Liver (tissue), 9 donors: ENCODE measurements around the gene CELF4. TPM values are rescaled to one million over a fixed set of nuclear protein-coding genes. Genes with fewer than 3 reads are reported as not detected.

Experiments
- DNase-seq: peaks from one replicate; pipeline ENCODE4 v3.0.0-alpha.2; 2017; ENCODE audit warnings: low spot score
- H3K27ac ChIP-seq, 2 donors: one replicate each; pipeline ENCODE4 v1.7.0; 2013; ENCODE audit warnings: inconsistent platforms in 2 of 2, low read length in 2 of 2, control low read depth in 1 of 2, low read depth in 1 of 2, mild to moderate bottlenecking in 1 of 2
- H3K27me3 ChIP-seq, 4 donors: one replicate each; pipeline versions ENCODE4 v1.6.1 to v1.7.0; 2013; ENCODE audit warnings: low read length in 3 of 4, inconsistent platforms in 1 of 4, mild to moderate bottlenecking in 1 of 4, moderate library complexity in 1 of 4; ENCODE audit not compliant: control insufficient read depth in 4 of 4, insufficient read depth in 4 of 4
- H3K36me3 ChIP-seq, 4 donors: one replicate each; pipeline versions ENCODE4 v1.6.1 to v1.7.0; 2013; ENCODE audit warnings: low read length in 3 of 4, mild to moderate bottlenecking in 3 of 4, low read depth in 1 of 4, moderate library complexity in 1 of 4; ENCODE audit not compliant: control insufficient read depth in 4 of 4, insufficient read depth in 3 of 4
- H3K4me1 ChIP-seq, 4 donors: one replicate each; pipeline versions ENCODE4 v1.6.1 to v1.7.0; 2013; ENCODE audit warnings: low read length in 3 of 4, mild to moderate bottlenecking in 3 of 4, moderate library complexity in 1 of 4; ENCODE audit not compliant: control insufficient read depth in 4 of 4, insufficient read depth in 4 of 4
- H3K4me3 ChIP-seq, 3 donors: one replicate each; pipeline versions ENCODE4 v1.6.1 to v1.7.0; 2013; ENCODE audit warnings: low read length in 3 of 3, control low read depth in 1 of 3, low read depth in 1 of 3, mild to moderate bottlenecking in 1 of 3
- H3K9ac ChIP-seq, 2 donors: one replicate each; pipeline ENCODE4 v1.7.0; 2013; ENCODE audit warnings: low read length in 2 of 2, mild to moderate bottlenecking in 2 of 2, moderate library complexity in 2 of 2, control low read depth in 1 of 2, low read depth in 1 of 2
- H3K9me3 ChIP-seq, 4 donors: one replicate each; pipeline versions ENCODE4 v1.6.1 to v1.7.0; 2013; ENCODE audit warnings: low read length in 3 of 4; ENCODE audit not compliant: control insufficient read depth in 4 of 4
- ATF3 ChIP-seq: IDR thresholded peaks from 2 replicates; pipeline ENCODE4 v1.6.1; 2016; ENCODE audit warnings: antibody characterized with exemption
- CTCF ChIP-seq: fragments of 150-350 bp; IDR thresholded peaks from 2 replicates; pipeline ENCODE4 v1.5.1; 2017; ENCODE audit warnings: improper control_type of control experiment, low read depth, low read length; ENCODE audit not compliant: missing input control
- FOXA1 ChIP-seq: IDR thresholded peaks from 2 replicates; pipeline ENCODE4 v1.6.1; 2016; ENCODE audit warnings: antibody characterized with exemption
- FOXA2 ChIP-seq: IDR thresholded peaks from 2 replicates; pipeline ENCODE4 v1.6.1; 2016; ENCODE audit warnings: antibody characterized with exemption
- GABPA ChIP-seq, 2 donors: IDR thresholded peaks in 1 of 2; conservative IDR thresholded peaks in 1 of 2; 2 replicates each; pipeline ENCODE4 v1.6.1; 2016; ENCODE audit warnings: antibody characterized with exemption in 2 of 2, mild to moderate bottlenecking in 1 of 2, moderate library complexity in 1 of 2
- HNF4A ChIP-seq, 2 donors: conservative IDR thresholded peaks; 2 replicates each; pipeline ENCODE4 v1.6.1; 2016; ENCODE audit warnings: antibody characterized with exemption in 2 of 2, mild to moderate bottlenecking in 2 of 2
- HNF4G ChIP-seq: IDR thresholded peaks from 2 replicates; pipeline ENCODE4 v1.6.1; 2016; ENCODE audit warnings: antibody characterized with exemption
- JUND ChIP-seq, 2 donors: IDR thresholded peaks; 2 replicates each; pipeline ENCODE4 v1.6.1; 2016; ENCODE audit warnings: antibody characterized with exemption in 2 of 2
- NR2F2 ChIP-seq: IDR thresholded peaks from 2 replicates; pipeline ENCODE4 v1.6.1; 2016; ENCODE audit warnings: antibody characterized with exemption
- RAD21 ChIP-seq, 2 donors: IDR thresholded peaks; 2 replicates each; pipeline ENCODE4 v1.6.1; 2016; ENCODE audit warnings: antibody characterized with exemption in 2 of 2, mild to moderate bottlenecking in 2 of 2
- REST ChIP-seq: IDR thresholded peaks from 2 replicates; pipeline ENCODE4 v1.6.1; 2016; ENCODE audit warnings: antibody characterized with exemption, mild to moderate bottlenecking
- RXRA ChIP-seq, 2 donors: IDR thresholded peaks; 2 replicates each; pipeline ENCODE4 v1.6.1; 2017 to 2018; ENCODE audit warnings: antibody characterized with exemption in 2 of 2, mild to moderate bottlenecking in 1 of 2
- SP1 ChIP-seq: IDR thresholded peaks from 2 replicates; pipeline ENCODE4 v1.6.1; 2018; ENCODE audit warnings: antibody characterized with exemption, mild to moderate bottlenecking
- YY1 ChIP-seq: IDR thresholded peaks from 2 replicates; pipeline ENCODE4 v1.6.1; 2016; ENCODE audit warnings: antibody characterized with exemption, mild to moderate bottlenecking
- ZBTB33 ChIP-seq: IDR thresholded peaks from 2 replicates; pipeline ENCODE4 v1.6.1; 2016; ENCODE audit warnings: antibody characterized with exemption
- WGBS: extraction: QIAGEN DNeasy Blood & Tissue Kit; methylation state at CpG from one replicate; pipeline ENCODE4 v1.1.7; 2013; 5-methylcytosine and 5-hydroxymethylcytosine counted together
- polyA plus RNA-seq, 2 donors: library from polyadenylated mRNA; stranded (reverse) in 1 of 2; unstranded in 1 of 2; fragments of 200-250 nt in 1 of 2; fragments of >200 nt in 1 of 2; fragmentation: Nextera tagmentation in 1 of 2; extraction: Ambion mirVana in 1 of 2; gene quantifications; one replicate each; pipeline versions ENCODE4 v1.2.1 to v1.2.3, GENCODE V29; 2013 to 2015
- total RNA-seq, 2 donors: library from RNA; depleted of rRNA; stranded (reverse); fragments of >200 nt; gene quantifications; one replicate each; pipeline ENCODE4 v1.2.3, GENCODE V29; 2014
- donor health status: healthy.
- donor health status: healthy.
- donor health status: healthy.
- donor health status: healthy.
- donor health status: healthy.

CELF4 gene
- total and polyA plus RNA-seq, 4 donors, result 0.08 to 0.28 (median 0.21) TPM; not detected in 1

- WGBS, result 72% methylated on average over 4 of the region's 4 CpGs
- H3K9ac ChIP-seq, result no peak overlapping the region
- DNase-seq, result no peak
- H3K9me3 ChIP-seq, result no peaks in the 10 kb centered on the region
- peaks cover 0 to 5% (median 2%) of the 10 kb centered on the region in 4 donors for H3K4me1 ChIP-seq
- H3K27ac ChIP-seq, result no peak overlapping the region
- TF ChIP-seq ATF3 (no peak), ZBTB33 (no peak), JUND (IDR thresholded peaks at IDR 0.05) (no peak), YY1 (no peak), NR2F2 (no peak)
- H3K36me3 ChIP-seq, result no peaks in the 10 kb centered on the region
- no peak overlapping the region for H3K4me3 ChIP-seq
- peaks cover 0 to 7% (median 0%) of the 10 kb centered on the region in 4 donors for H3K27me3 ChIP-seq
Observed at GRCh38 chr18:37499044-37499443, 66.6 kb downstream of the CELF4 start.

GRCh38 chr18:37497853-37498518 lies 67.6 kb downstream of the CELF4 start:
- peaks cover 0 to 5% (median 2%) of the 10 kb centered on the region in 4 donors for H3K4me1 ChIP-seq
- DNase-seq, result no peak
- WGBS, result 81% methylated on average over 1 of the region's 1 CpG

More at GRCh38 chr18:37497853-37498518, 67.6 kb downstream of the CELF4 start:
- H3K4me3 ChIP-seq, result no peak overlapping the region
- no peak for TF ChIP-seq JUND (IDR thresholded peaks at IDR 0.05)
- no peak for TF ChIP-seq SP1
- TF ChIP-seq ZBTB33, result no peak
- no peak for TF ChIP-seq ATF3
- no peak for TF ChIP-seq FOXA2
- no peak for TF ChIP-seq CTCF
- TF ChIP-seq NR2F2, result no peak
- no peak for TF ChIP-seq REST
- no peak for TF ChIP-seq RAD21 (IDR thresholded peaks at IDR 0.05)
- TF ChIP-seq GABPA (IDR thresholded peaks at IDR 0.05 in 1 of 2, conservative IDR thresholded peaks at IDR 0.05 in 1 of 2), result no peak
- no peak for TF ChIP-seq RXRA (IDR thresholded peaks at IDR 0.05)
- no peak for TF ChIP-seq FOXA1
- TF ChIP-seq YY1, result no peak
- no peak for TF ChIP-seq HNF4G
- no peak for TF ChIP-seq HNF4A (conservative IDR thresholded peaks at IDR 0.05)
- peaks cover 0 to 6% (median 0%) of the 10 kb centered on the region in 4 donors for H3K27me3 ChIP-seq
- H3K9me3 ChIP-seq, result no peaks in the 10 kb centered on the region
- H3K9ac ChIP-seq, result no peak overlapping the region
- H3K36me3 ChIP-seq, result no peaks in the 10 kb centered on the region
- H3K27ac ChIP-seq, result no peak overlapping the region
